T-cell (primary cell): ENCODE data around the gene UNK. TPM values are rescaled to one million over a fixed set of nuclear protein-coding genes. Genes with fewer than 3 reads are reported as not detected.
A peak's percentile ranks its signal among the peaks of the same experiment; 100 is the strongest.

Experiments
- ATAC-seq, 4 experiments: fragments of 200-7000 bp in 3 of 4; fragments of 150-1000 bp in 1 of 4; cut with Tn5 transposase; replicated peaks in 1 of 4; 1 replicate in 3 of 4; 2 replicates in 1 of 4; pipeline ENCODE4 v1.10.0; 2021; ENCODE audit warnings: moderate library complexity in 3 of 4, mild to moderate bottlenecking in 2 of 4, moderate number of reproducible peaks in 1 of 4
- CTCF ChIA-PET, 2 donors: fragments of 300-600 bp; sonication (Branson Sonifier 250); formaldehyde crosslinking; loops; one replicate each; lab custom pipeline; 2022; ENCODE audit warnings: antibody characterized with exemption in 2 of 2; lab: Charles Lee
- POLR2A ChIA-PET, 2 donors: fragments of 300-600 bp; sonication (Branson Sonifier 250); formaldehyde crosslinking; loops; one replicate each; lab custom pipeline; 2022; ENCODE audit warnings: antibody characterized with exemption in 2 of 2; lab: Charles Lee
- DNase-seq, 35 experiments: peaks; one replicate each; pipeline versions ENCODE4 v3.0.0 to v3.0.0-alpha.2; 2013 to 2023
- H3K27ac ChIP-seq: one replicate; pipeline ENCODE4 v1.5.1; 2013; ENCODE audit warnings: low read length
- H3K27me3 ChIP-seq, 2 experiments: replicated peaks in 1 of 2; 1 replicate in 1 of 2; 2 replicates in 1 of 2; pipeline versions ENCODE4 v1.6.1 to v1.7.0; 2013; ENCODE audit warnings: low read length in 1 of 2, mixed read lengths in 1 of 2; ENCODE audit not compliant: control insufficient read depth in 2 of 2, insufficient read depth in 2 of 2; ENCODE audit errors: extremely low read depth in 1 of 2
- H3K36me3 ChIP-seq, 2 donors: 1 replicate in 1 of 2; 2 replicates in 1 of 2; pipeline versions ENCODE4 v1.6.1 to v1.7.0; 2013; ENCODE audit warnings: low read length in 1 of 2; ENCODE audit not compliant: control insufficient read depth in 2 of 2, insufficient read depth in 1 of 2; ENCODE audit errors: extremely low read depth in 1 of 2
- H3K4me1 ChIP-seq, 2 experiments: 1 replicate in 1 of 2; 2 replicates in 1 of 2; pipeline versions ENCODE4 v1.6.1 to v1.7.0; 2013; ENCODE audit warnings: low read length in 2 of 2, mixed read lengths in 1 of 2; ENCODE audit not compliant: insufficient read depth in 2 of 2, control insufficient read depth in 1 of 2; ENCODE audit errors: extremely low read depth in 1 of 2
- H3K4me3 ChIP-seq, 2 donors: 1 replicate in 1 of 2; 2 replicates in 1 of 2; pipeline versions ENCODE4 v1.5.1 to v1.7.0; 2013; ENCODE audit warnings: mild to moderate bottlenecking in 2 of 2, low read length in 1 of 2, moderate library complexity in 1 of 2; ENCODE audit not compliant: control insufficient read depth in 1 of 2; ENCODE audit errors: extremely low read depth in 1 of 2
- H3K9me3 ChIP-seq: 2 replicates; pipeline ENCODE4 v1.7.0; 2013
- H3K27ac Mint-ChIP-seq, 2 donors: one replicate each; pipeline ENCODE4 v1.8.0; 2020 to 2021; ENCODE audit warnings: mild to moderate bottlenecking in 2 of 2, mixed read lengths in 2 of 2
- H3K27me3 Mint-ChIP-seq, 2 donors: one replicate each; pipeline ENCODE4 v1.8.0; 2021 to 2022; ENCODE audit warnings: mixed read lengths in 2 of 2
- H3K36me3 Mint-ChIP-seq: one replicate; pipeline ENCODE4 v1.8.0; 2021; ENCODE audit warnings: mixed read lengths
- H3K4me1 Mint-ChIP-seq, 3 donors: one replicate each; pipeline ENCODE4 v1.8.0; 2020 to 2022; ENCODE audit warnings: mixed read lengths in 3 of 3, mild to moderate bottlenecking in 1 of 3
- H3K4me3 Mint-ChIP-seq, 3 donors: one replicate each; pipeline ENCODE4 v1.8.0; 2020 to 2022; ENCODE audit warnings: mild to moderate bottlenecking in 3 of 3, mixed read lengths in 3 of 3, moderate library complexity in 3 of 3
- H3K9me3 Mint-ChIP-seq, 3 donors: one replicate each; pipeline ENCODE4 v1.8.0; 2020 to 2022; ENCODE audit warnings: mixed read lengths in 3 of 3
- WGBS: methylation state at CpG from one replicate; pipeline ENCODE4 v1.1.5; 2013; ENCODE audit warnings: missing lambda C conversion rate; ENCODE audit not compliant: insufficient coverage; 5-methylcytosine and 5-hydroxymethylcytosine counted together
- total RNA-seq, 35 experiments: library from RNA in 6 of 35; stranded (reverse) in 6 of 35; fragments of 120-200 nt in 1 of 35; gene quantifications; one replicate each; pipeline versions ENCODE4 v1.2.1 to v1.2.4 and lab custom pipeline; 2013 to 2026

UNK gene
- total RNA-seq, 5 donors from 2014 or later (not counting 1 experiment from before 2014, with no cell fraction given), result 37.1 to 50.3 (median 39.2) TPM

- Histone ChIP-seq H3K4me1 (peaks cover 0 to 23% of the 10 kb centered on the region in 2 experiments), H3K9me3 (no peaks in the 10 kb centered on the region), H3K4me3 (no peak overlapping the region), H3K36me3 (peaks cover 0 to 6% of the 10 kb centered on the region in 2 donors), H3K27ac (no peak overlapping the region), H3K27me3 (no peaks in the 10 kb centered on the region)
- Mint-ChIP-seq H3K4me3 (peak overlapping the region in 2 of 3 donors; percentile 39 to 51), H3K27ac (no peak overlapping the region), H3K27me3 (no peaks in the 10 kb centered on the region), H3K36me3 (peaks cover 5% of the 10 kb centered on the region), H3K4me1 (peaks cover 13 to 22% (median 19%) of the 10 kb centered on the region in 3 donors), H3K9me3 (no peaks in the 10 kb centered on the region)
- 100% methylated on average over 3 of the region's 3 CpGs for WGBS
- ATAC-seq (no peak), DNase-seq (no peak)
- ChIA-PET POLR2A (interaction anchor here in 1 of 2 donors (1.0 kb wide), 1 partner anchor 17 kb away, joined by 4 read pairs; no protein-coding TSS in a partner anchor), CTCF (interaction anchor here in 1 of 2 donors (1.3 to 3.2 kb wide), 2 partner anchors 10 to 20 kb away, joined by 3 to 15 read pairs; no protein-coding TSS in a partner anchor)
Measured at GRCh38 chr17:75763269-75763607, 21.4 kb upstream of the UNK start.

GRCh38 chr17:75763613-75764416, 20.8 kb upstream of the UNK start:
- Mint-ChIP-seq H3K4me3 (peak overlapping the region; percentile 70 to 77 (median 72)), H3K9me3 (no peaks in the 10 kb centered on the region), H3K36me3 (peaks cover 4% of the 10 kb centered on the region), H3K27ac (peak overlapping the region; percentile 27 to 79), H3K27me3 (no peaks in the 10 kb centered on the region), H3K4me1 (peaks cover 13 to 22% (median 19%) of the 10 kb centered on the region in 3 donors)
- peaks cover 0 to 23% of the 10 kb centered on the region in 2 experiments for H3K4me1 ChIP-seq
- DNase-seq (no peak), ATAC-seq (no peak)
- WGBS, result 92% methylated on average over 8 of the region's 16 CpGs
- peak overlapping the region; percentile 61 for H3K27ac ChIP-seq
- ChIA-PET POLR2A (interaction anchor here (0.6 to 2.6 kb wide), 5 partner anchors 10 to 16 kb away, joined by 3 to 17 read pairs (median 4); a partner anchor contains a TSS), CTCF (interaction anchor here in 1 of 2 donors (1.3 to 3.2 kb wide), 4 partner anchors 11 to 91 kb away, joined by 5 to 15 read pairs (median 7); partner anchors contain the start of gene WBP2)
- peaks cover 0 to 6% of the 10 kb centered on the region in 2 donors for H3K36me3 ChIP-seq
- no peaks in the 10 kb centered on the region for H3K27me3 ChIP-seq
- no peaks in the 10 kb centered on the region for H3K9me3 ChIP-seq
- peak overlapping the region; percentile 60 to 67 for H3K4me3 ChIP-seq

GRCh38 chr17:75764417-75764710, 20.2 kb upstream of the UNK start:
- H3K9me3 ChIP-seq, result no peaks in the 10 kb centered on the region
- H3K27ac ChIP-seq, result peak overlapping the region; percentile 61
- no peaks in the 10 kb centered on the region for H3K27me3 Mint-ChIP-seq
- ATAC-seq, result peak in 1 of 4 experiments; percentile 1
- peaks cover 13 to 22% (median 19%) of the 10 kb centered on the region in 3 donors for H3K4me1 Mint-ChIP-seq
- H3K27me3 ChIP-seq, result no peaks in the 10 kb centered on the region
- H3K4me1 ChIP-seq, result peaks cover 0 to 23% of the 10 kb centered on the region in 2 experiments
- DNase-seq, result no peak
- peak overlapping the region; percentile 60 to 67 for H3K4me3 ChIP-seq
- peak overlapping the region; percentile 70 to 77 (median 72) for H3K4me3 Mint-ChIP-seq
- H3K27ac Mint-ChIP-seq, result peak overlapping the region; percentile 31 to 58
- peaks cover 3% of the 10 kb centered on the region for H3K36me3 Mint-ChIP-seq
- ChIA-PET POLR2A (interaction anchor here (0.6 to 2.6 kb wide), 4 partner anchors 11 to 16 kb away, joined by 3 to 17 read pairs (median 10); a partner anchor contains a TSS), CTCF (interaction anchor here in 1 of 2 donors (0.6 to 3.2 kb wide), 7 partner anchors 11 to 91 kb away, joined by 3 to 15 read pairs (median 5); partner anchors contain the start of gene WBP2)
- no peaks in the 10 kb centered on the region for H3K9me3 Mint-ChIP-seq
- WGBS, result 3% methylated on average over 14 of the region's 14 CpGs
- H3K36me3 ChIP-seq, result peaks cover 0 to 6% of the 10 kb centered on the region in 2 donors

DNA sequence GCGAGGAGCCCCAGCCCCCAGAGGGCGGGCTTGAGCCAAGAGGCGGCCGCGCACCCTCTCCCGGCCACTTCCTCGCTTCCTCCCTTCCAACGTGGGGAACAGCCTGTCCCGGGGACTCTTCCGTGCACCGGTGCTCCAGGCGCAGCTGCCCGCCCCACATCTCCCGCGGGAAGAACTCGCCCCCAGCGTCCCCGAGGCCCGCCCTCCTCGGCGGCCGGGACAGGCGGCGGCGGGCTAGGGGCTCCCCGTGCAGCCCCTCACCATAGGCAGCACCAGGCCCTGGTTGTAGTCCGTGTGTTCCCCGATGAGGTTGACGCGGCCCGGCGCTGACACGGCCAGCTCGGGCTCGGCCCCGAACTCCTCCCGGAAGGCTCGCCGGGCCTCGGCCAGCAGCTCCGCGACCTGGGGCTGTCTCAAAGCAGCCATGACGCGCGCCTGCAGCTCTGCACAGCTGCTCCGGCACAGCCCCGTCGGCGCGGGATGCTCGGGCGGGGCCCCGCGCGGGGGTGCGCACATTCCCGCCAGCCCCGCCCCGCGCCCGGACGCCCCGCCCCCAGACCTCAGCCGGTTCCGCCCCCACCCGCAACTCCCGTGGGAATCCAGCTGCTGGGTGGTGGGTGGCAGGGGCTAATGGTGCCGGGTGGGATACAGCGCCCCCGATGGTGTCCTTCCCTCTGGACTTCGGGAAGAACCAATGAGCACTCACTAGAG, 19.7 kb upstream of the UNK start, which contains the start of gene GALK1:
Gene GALK1 (minus strand): TSS at position 482 of the 711 bp plus-strand sequence. CDS start 56 bp downstream, at position 426.
- no peaks in the 10 kb centered on the region for H3K9me3 Mint-ChIP-seq
- Histone ChIP-seq H3K9me3 (no peaks in the 10 kb centered on the region), H3K4me1 (peaks cover 0 to 23% of the 10 kb centered on the region in 2 experiments), H3K4me3 (peak within 1 kb of the TSS; percentile 60 to 67), H3K36me3 (peaks cover 0 to 4% of the 10 kb centered on the region in 2 donors), H3K27ac (peak within 1 kb of the TSS; percentile 61), H3K27me3 (no peaks in the 10 kb centered on the region)
- DNase-seq, result peak; percentile 38 to 84 (median 61)
- H3K4me3 Mint-ChIP-seq, result peak within 1 kb of the TSS; percentile 70 to 77 (median 72)
- H3K27ac Mint-ChIP-seq, result peak within 1 kb of the TSS; percentile 31 to 79
- peaks cover 3% of the 10 kb centered on the region for H3K36me3 Mint-ChIP-seq
- ChIA-PET POLR2A (interaction anchor here (0.6 to 2.6 kb wide), 8 partner anchors 9 to 1005 kb away, joined by 3 to 17 read pairs (median 3); a partner anchor contains a TSS), CTCF (interaction anchor here in 1 of 2 donors (0.6 to 3.2 kb wide), 9 partner anchors 12 to 111 kb away, joined by 3 to 15 read pairs (median 5); partner anchors contain the start of gene WBP2)
- ATAC-seq, result peak; percentile 76 to 96 (median 96)
- H3K4me1 Mint-ChIP-seq, result peaks cover 13 to 22% (median 19%) of the 10 kb centered on the region in 3 donors
- WGBS, result under 1% methylated on average over 63 of the region's 71 CpGs
- no peaks in the 10 kb centered on the region for H3K27me3 Mint-ChIP-seq

GRCh38 chr17:75765981-75766380, 18.6 kb upstream of the UNK start:
- Histone ChIP-seq H3K27me3 (no peaks in the 10 kb centered on the region), H3K4me3 (no peak overlapping the region), H3K4me1 (peaks cover 0 to 23% of the 10 kb centered on the region in 2 experiments), H3K27ac (no peak overlapping the region), H3K9me3 (no peaks in the 10 kb centered on the region), H3K36me3 (peaks cover 0 to 4% of the 10 kb centered on the region in 2 donors)
- ChIA-PET POLR2A (interaction anchor here (0.7 to 2.6 kb wide), 5 partner anchors 11 to 1007 kb away, joined by 3 to 17 read pairs (median 10); a partner anchor contains a TSS), CTCF (interaction anchor here in 1 of 2 donors (1.4 to 3.2 kb wide), 6 partner anchors 11 to 89 kb away, joined by 3 to 15 read pairs (median 7); partner anchors contain the start of gene WBP2)
- Mint-ChIP-seq H3K4me3 (peak overlapping the region in 1 of 3 donors; percentile 70), H3K27ac (peak overlapping the region in 1 of 2 donors; percentile 74), H3K27me3 (no peaks in the 10 kb centered on the region), H3K4me1 (peaks cover 13 to 22% (median 19%) of the 10 kb centered on the region in 3 donors), H3K36me3 (peaks cover 3% of the 10 kb centered on the region), H3K9me3 (no peaks in the 10 kb centered on the region)
- 100% methylated on average over 3 of the region's 4 CpGs for WGBS
- DNase-seq (no peak), ATAC-seq (peak in 1 of 4 experiments; percentile 3)
